GM12878 (cell line): ENCODE measurements around the gene VCPKMT. TPM values are rescaled to one million over a fixed set of nuclear protein-coding genes. Genes with fewer than 3 reads are reported as not detected.

Experiments used
- ATAC-seq: fragments of 200-7000 bp; cut with Tn5 transposase; 3 replicates; pipeline ENCODE4 v1.9.1; 2020; ENCODE audit warnings: mild to moderate bottlenecking, moderate library complexity
- BruUV-seq: library from RNA; stranded (reverse); fragments of 400-500 nt; replicated peaks from 2 replicates; lab custom pipeline; 2021; lab: Mats Ljungman, UMichigan
- CTCF ChIA-PET: fragments of 300-600 bp; sonication (Branson Sonifier 250); formaldehyde crosslinking; extraction: SDS; loops from one replicate; lab custom pipeline; 2021; ENCODE audit warnings: inconsistent platforms; lab: Yijun Ruan, JAX
- POLR2A ChIA-PET: fragments of 350-600 bp; formaldehyde crosslinking; extraction: SDS; loops from one replicate; lab custom pipeline; 2021; ENCODE audit warnings: inconsistent platforms; lab: Charles Lee
- RAD21 ChIA-PET: fragments of 300-600 bp; sonication (Branson Sonifier 250); formaldehyde crosslinking; loops from one replicate; lab custom pipeline; 2023; ENCODE audit warnings: antibody characterized with exemption; ENCODE audit not compliant: unreplicated experiment; lab: Charles Lee
- SMC1A ChIA-PET: fragments of 300-600 bp; sonication (Branson Sonifier 250); formaldehyde crosslinking; loops from one replicate; lab custom pipeline; 2023; ENCODE audit not compliant: unreplicated experiment, uncharacterized antibody; lab: Charles Lee
- DNase-seq: peaks from one replicate; pipeline ENCODE4 v3.0.0-alpha.2; 2011; ENCODE audit warnings: low read depth, low spot score
- FAIRE-seq: peaks from 3 replicates; lab custom pipeline; 2011; peaks lifted over from hg19 to GRCh38; lab: Jason Lieb, UNC
- H2AFZ ChIP-seq: 2 replicates; pipeline ENCODE4 v1.6.0; 2011; ENCODE audit warnings: low read depth, low read length, control low read depth; ENCODE audit not compliant: control insufficient read depth
- H3K27ac ChIP-seq: 2 replicates; pipeline ENCODE4 v1.5.1; 2011; ENCODE audit warnings: control low read depth; ENCODE audit not compliant: control insufficient read depth, insufficient read depth
- H3K27me3 ChIP-seq, 2 experiments: replicated peaks in 1 of 2; 2 replicates each; pipeline versions ENCODE4 v1.6.0 to v1.6.1; 2011; ENCODE audit warnings: low read length in 1 of 2; ENCODE audit not compliant: control insufficient read depth in 2 of 2, insufficient read depth in 2 of 2
- H3K36me3 ChIP-seq, 2 experiments: 2 replicates each; pipeline ENCODE4 v1.5.1; 2011; ENCODE audit warnings: low read length in 1 of 2; ENCODE audit not compliant: control insufficient read depth in 2 of 2, insufficient read depth in 2 of 2
- H3K4me1 ChIP-seq: 2 replicates; pipeline ENCODE4 v1.6.1; 2011; ENCODE audit warnings: mild to moderate bottlenecking, low read length, moderate library complexity, mixed read lengths; ENCODE audit not compliant: control insufficient read depth, insufficient read depth
- H3K4me2 ChIP-seq: 2 replicates; pipeline ENCODE4 v1.6.0; 2011; ENCODE audit warnings: control low read depth; ENCODE audit not compliant: control insufficient read depth, insufficient read depth
- H3K4me3 ChIP-seq: fragments of 200-600 bp; sonication (generic); 2 replicates; pipeline ENCODE4 v1.5.1; 2016
- H3K79me2 ChIP-seq: 2 replicates; pipeline ENCODE4 v1.6.0; 2011; ENCODE audit warnings: low read length; ENCODE audit not compliant: control insufficient read depth, insufficient read depth
- H3K9ac ChIP-seq: 2 replicates; pipeline ENCODE4 v1.8.0; 2011; ENCODE audit warnings: low read length, control low read depth, mixed read lengths; ENCODE audit not compliant: control insufficient read depth, insufficient read depth
- H3K9me3 ChIP-seq: replicated peaks from 3 replicates; pipeline ENCODE4 v1.5.1; 2011; ENCODE audit warnings: mild to moderate bottlenecking, low read length; ENCODE audit not compliant: control insufficient read depth, insufficient read depth
- H4K20me1 ChIP-seq: 2 replicates; pipeline ENCODE4 v1.6.0; 2011; ENCODE audit not compliant: control insufficient read depth, insufficient read depth
- BCLAF1 ChIP-seq: fragments of 450-650 bp; IDR thresholded peaks from 2 replicates; pipeline ENCODE4 v1.6.1; 2017; ENCODE audit warnings: antibody characterized with exemption, mild to moderate bottlenecking, moderate library complexity
- CBX5 ChIP-seq: sonication (generic); IDR thresholded peaks from 2 replicates; pipeline ENCODE4 v1.6.1; 2016; ENCODE audit warnings: low read depth, moderate library complexity, mild to moderate bottlenecking, inconsistent platforms
- CHD4 ChIP-seq: fragments of 200-600 bp; sonication (generic); IDR thresholded peaks from 2 replicates; pipeline ENCODE4 v1.6.1; 2016; ENCODE audit warnings: mild to moderate bottlenecking
- CTCF ChIP-seq, 3 experiments: IDR thresholded peaks in 2 of 3; conservative IDR thresholded peaks in 1 of 3; 2 replicates each; pipeline ENCODE4 v1.5.1; 2011; ENCODE audit warnings: low read depth in 3 of 3, low read length in 3 of 3, mild to moderate bottlenecking in 3 of 3, control low read depth in 2 of 3, moderate library complexity in 2 of 3, inconsistent platforms in 1 of 3, mixed read lengths in 1 of 3; ENCODE audit not compliant: control insufficient read depth in 2 of 3, insufficient read depth in 1 of 3; ENCODE audit errors: extremely low read depth in 1 of 3
- ESRRA ChIP-seq: IDR thresholded peaks from 2 replicates; pipeline ENCODE4 v1.6.1; 2012; ENCODE audit warnings: mild to moderate bottlenecking, low read length, improper control_type of control experiment
- GATAD2B ChIP-seq: fragments of 450-650 bp; conservative IDR thresholded peaks from 2 replicates; pipeline ENCODE4 v1.6.1; 2017; ENCODE audit warnings: low read depth, mild to moderate bottlenecking, moderate library complexity
- KLF5 ChIP-seq: fragments of 450-650 bp; IDR thresholded peaks from 2 replicates; pipeline ENCODE4 v1.6.1; 2014; ENCODE audit warnings: mild to moderate bottlenecking; ENCODE audit not compliant: partially characterized antibody
- NR2F1 ChIP-seq: fragments of 450-650 bp; conservative IDR thresholded peaks from 2 replicates; pipeline ENCODE4 v1.6.1; 2017; ENCODE audit warnings: mild to moderate bottlenecking
- PAX5 ChIP-seq: IDR thresholded peaks from 2 replicates; pipeline ENCODE4 v1.6.1; 2011; ENCODE audit warnings: low read depth, low read length, borderline replicate concordance
- RAD21 ChIP-seq: IDR thresholded peaks from 2 replicates; pipeline ENCODE4 v1.6.1; 2011; ENCODE audit warnings: mild to moderate bottlenecking, low read depth, low read length, moderate library complexity; ENCODE audit not compliant: insufficient read depth
- RELA ChIP-seq: fragments of 450-650 bp; IDR thresholded peaks from 2 replicates; pipeline ENCODE4 v1.8.0; 2014; ENCODE audit warnings: borderline replicate concordance; ENCODE audit not compliant: partially characterized antibody
- SUPT20H ChIP-seq: IDR thresholded peaks from 2 replicates; pipeline ENCODE4 v1.6.1; 2011; ENCODE audit warnings: low read depth, mild to moderate bottlenecking, low read length, moderate library complexity, borderline replicate concordance; ENCODE audit not compliant: control insufficient read depth
- WGBS: methylation state at CpG from one replicate; pipeline ENCODE4 v1.1.6; 2016; ENCODE audit warnings: low lambda C conversion rate; ENCODE audit not compliant: insufficient replicate concordance, insufficient coverage; ENCODE audit errors: missing lambda C conversion rate; 5-methylcytosine and 5-hydroxymethylcytosine counted together
- in situ Hi-C: fragments of 300-500 bp; cut with MboI; formaldehyde crosslinking; loops from 9 replicates; pipeline ENCODE4 v1.14.3; 2018; ENCODE audit warnings: mixed read lengths
- intact Hi-C: fragments of 100-400 bp; cut with micrococcal nuclease; formaldehyde crosslinking; loops from one replicate; pipeline ENCODE4 v1.14.2; 2022; ENCODE audit not compliant: unreplicated experiment
- polyA plus RNA-seq, 11 experiments: library from polyadenylated mRNA; depleted of rRNA in 4 of 11; unstranded in 6 of 11; stranded (reverse) in 5 of 11; fragments of >200 nt; fragmentation: Nextera tagmentation in 4 of 11; fragmentation: Illumina TruSeq in 1 of 11; extraction: Ambion mirVana in 4 of 11; extraction: Trizol in 1 of 11; gene quantifications; 1 replicate in 1 of 11; 2 replicates in 10 of 11; pipeline versions ENCODE4 v1.2.1 to v1.2.3, GENCODE V29; 2011 to 2016; ENCODE audit warnings: inconsistent platforms in 2 of 11, missing spikeins in 2 of 11, low read depth in 1 of 11
- total RNA-seq, 4 experiments: library from RNA; depleted of rRNA in 3 of 4; stranded (reverse); fragments of >200 nt in 3 of 4; fragmentation: Illumina TruSeq in 1 of 4; extraction: Trizol in 1 of 4; gene quantifications; 2 replicates each; pipeline versions ENCODE4 v1.2.1 to v1.2.3, GENCODE V29; 2013 to 2021
- TF ChIP-seq, protein P1 (sequence below): fragments of 450-650 bp; IDR thresholded peaks from 2 replicates; pipeline ENCODE4 v1.6.1; 2017; ENCODE audit warnings: borderline replicate concordance

VCPKMT gene
- total and polyA plus RNA-seq, 10 of the 15 experiments (the other 5 are each of a cell fraction or from before 2014, with no cell fraction given): 8.5 to 18.4 (median 12.8) TPM

DNA sequence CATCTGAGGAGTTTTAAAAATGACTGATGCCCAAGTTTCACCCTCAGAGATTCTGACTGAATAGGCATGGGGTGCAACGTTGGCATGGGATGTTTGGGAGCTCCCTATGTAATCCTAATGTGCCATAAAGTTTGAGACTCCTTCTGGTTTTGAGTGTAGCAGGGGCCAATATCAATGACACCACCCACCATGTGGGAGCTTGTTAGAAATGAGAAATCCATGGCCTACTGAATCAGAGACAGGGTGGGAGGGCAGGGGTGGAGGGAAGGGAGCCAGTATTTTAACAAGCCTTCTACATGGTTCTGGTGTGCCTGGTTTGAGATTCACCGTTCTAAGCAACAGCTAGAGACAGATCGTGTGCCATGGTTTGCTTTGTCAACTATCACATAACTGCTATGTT is 46.1 kb downstream of the VCPKMT start:
- DNase-seq (no peak), ATAC-seq (no peak), FAIRE-seq (no peak)
- no peaks in the 10 kb centered on the region for H3K9me3 ChIP-seq
- no peak overlapping the region for H3K9ac ChIP-seq
- H3K4me1 ChIP-seq: peaks cover 24% of the 10 kb centered on the region
- no TSS peak for BruUV-seq
- H3K27ac ChIP-seq: no peak overlapping the region
- RAD21 ChIA-PET: interaction anchor here (1.1 to 2.4 kb wide), 2 partner anchors 8 to 204 kb away, joined by 3 to 18 read pairs; no protein-coding TSS in a partner anchor
- 68% methylated on average over 3 of the region's 3 CpGs for WGBS
- CTCF ChIA-PET: interaction anchor here (1.0 to 2.9 kb wide), 4 partner anchors 12 to 191 kb away, joined by 3 to 10 read pairs (median 6); no protein-coding TSS in a partner anchor
- SMC1A ChIA-PET: interaction anchor here (1.1 to 3.2 kb wide), 6 partner anchors 8 to 218 kb away, joined by 3 to 27 read pairs (median 6); partner anchors contain the start of gene NEMF
- no peaks in the 10 kb centered on the region for H3K27me3 ChIP-seq
- no peaks in the 10 kb centered on the region for H4K20me1 ChIP-seq
- in situ Hi-C loops: no loop called here
- H2AFZ ChIP-seq: no peak overlapping the region
- intact Hi-C loops: no loop called here
- no peaks in the 10 kb centered on the region; a peak in 1 of 4 replicates for H3K36me3 ChIP-seq
- H3K4me3 ChIP-seq: no peak overlapping the region
- no peak overlapping the region for H3K4me2 ChIP-seq
- POLR2A ChIA-PET: interaction anchor here (1.1 to 3.9 kb wide), 6 partner anchors 8 to 67 kb away, joined by 3 to 27 read pairs (median 5); no protein-coding TSS in a partner anchor
- H3K79me2 ChIP-seq: no peaks in the 10 kb centered on the region
- no peak for TF ChIP-seq CHD4
- no peak for TF ChIP-seq SUPT20H
- no peak for TF ChIP-seq CBX5
- TF ChIP-seq GATAD2B: no peak
- no peak for TF ChIP-seq BCLAF1
- TF ChIP-seq RELA: no peak
- TF ChIP-seq, protein P1, sequence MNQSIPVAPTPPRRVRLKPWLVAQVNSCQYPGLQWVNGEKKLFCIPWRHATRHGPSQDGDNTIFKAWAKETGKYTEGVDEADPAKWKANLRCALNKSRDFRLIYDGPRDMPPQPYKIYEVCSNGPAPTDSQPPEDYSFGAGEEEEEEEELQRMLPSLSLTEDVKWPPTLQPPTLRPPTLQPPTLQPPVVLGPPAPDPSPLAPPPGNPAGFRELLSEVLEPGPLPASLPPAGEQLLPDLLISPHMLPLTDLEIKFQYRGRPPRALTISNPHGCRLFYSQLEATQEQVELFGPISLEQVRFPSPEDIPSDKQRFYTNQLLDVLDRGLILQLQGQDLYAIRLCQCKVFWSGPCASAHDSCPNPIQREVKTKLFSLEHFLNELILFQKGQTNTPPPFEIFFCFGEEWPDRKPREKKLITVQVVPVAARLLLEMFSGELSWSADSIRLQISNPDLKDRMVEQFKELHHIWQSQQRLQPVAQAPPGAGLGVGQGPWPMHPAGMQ: no peak
- no peak for TF ChIP-seq ESRRA
- TF ChIP-seq PAX5: no peak
- no peak for TF ChIP-seq NR2F1
- TF ChIP-seq CTCF (IDR thresholded peaks at IDR 0.05 in 2 of 3, conservative IDR thresholded peaks at IDR 0.05 in 1 of 3; ENCODE audit: control insufficient read depth in 2 of 3, extremely low read depth in 1 of 3, insufficient read depth in 1 of 3, low read depth in 3 of 3, low read length in 3 of 3): no peak
- TF ChIP-seq KLF5: no peak
- TF ChIP-seq RAD21: no peak
- TF ChIP-seq, all 136 proteins: peak for 0
